Right ventricle myocardium inferior (tissue), 1 donor: ENCODE results near the gene DKK3. TPM values are rescaled to one million over a fixed set of nuclear protein-coding genes. Genes with fewer than 3 reads are reported as not detected.

Experiments used
- ATAC-seq: fragments of 200-7000 bp; cut with Tn5 transposase; one replicate; pipeline ENCODE4 v1.9.1; 2020; ENCODE audit warnings: mild to moderate bottlenecking, moderate library complexity
- DNase-seq: peaks from one replicate; pipeline ENCODE4 v3.0.0; 2021; ENCODE audit errors: missing footprints
- intact Hi-C: fragments of 100-400 bp; cut with DNase I; formaldehyde crosslinking; loops from one replicate; pipeline ENCODE4 v1.11.0; 2022
- total RNA-seq: library from RNA; stranded (reverse); fragmentation: NEBNext Ultra II Directional; extraction: Animal tissue kit (Norgen Biotek cat#: 25700); gene quantifications from one replicate; pipeline ENCODE4 v1.2.1, GENCODE V29; 2021
- donor health status: DM: no; HTN: yes; CAD: no; lungs with severe emphysema.

DKK3 gene
- total RNA-seq, 1 donor from 2014 or later, result 515 TPM

DNA sequence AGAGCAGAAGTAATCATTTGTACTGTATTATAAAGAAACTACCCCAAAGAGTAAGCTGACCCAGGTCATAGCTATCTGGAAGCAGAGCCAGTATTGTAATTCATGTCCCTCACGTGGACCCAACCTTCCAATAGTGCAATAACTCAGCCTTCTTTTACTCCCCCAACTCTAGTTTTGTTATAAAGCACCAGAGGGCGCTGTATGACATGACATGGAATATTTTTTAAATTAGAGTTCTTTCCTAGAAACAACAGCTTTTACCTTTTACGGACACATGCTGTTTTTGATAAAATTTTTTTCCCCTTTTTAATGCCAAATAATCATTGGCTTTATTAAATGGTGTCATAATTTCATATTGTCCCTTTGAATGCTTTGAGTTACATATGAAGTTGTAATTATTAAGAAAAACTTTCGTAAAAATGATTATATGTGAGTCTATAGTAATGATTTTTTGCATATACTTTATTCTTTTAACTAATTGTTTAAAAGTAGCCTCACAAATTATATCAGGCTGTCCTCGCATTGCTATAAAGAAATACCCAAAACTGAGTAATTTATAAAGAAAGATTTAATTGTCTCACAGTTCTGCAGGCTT lies 76.9 kb downstream of the DKK3 start:
- intact Hi-C loops, result loop anchor here (1.0 kb wide), 1 partner anchor 113 kb away; no protein-coding TSS in a partner anchor

DNA sequence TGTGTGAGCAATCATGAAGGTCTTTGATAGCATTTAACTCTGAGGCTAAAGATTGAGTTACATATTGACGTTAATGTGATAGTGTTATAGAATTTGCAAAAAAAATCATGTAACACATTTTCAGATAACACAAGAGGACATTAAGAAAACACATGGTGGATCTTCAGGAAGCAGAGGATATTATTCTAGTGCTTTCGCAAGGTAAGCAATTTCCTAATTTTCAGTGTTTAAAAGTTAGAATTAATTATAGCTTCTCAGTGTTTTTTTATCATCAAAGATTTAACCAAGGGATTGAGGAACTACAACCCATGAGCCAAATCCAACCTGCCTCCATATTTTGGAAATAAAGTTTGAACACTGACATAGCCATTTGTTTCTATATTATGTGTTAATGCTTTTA lies 78.5 kb downstream of the DKK3 start:
- no peak for DNase-seq
- no peak for ATAC-seq
- intact Hi-C loops, result loop anchor here (5.0 kb wide), 1 partner anchor 352 kb away; no protein-coding TSS in a partner anchor

More for the DNA sequence above, 76.9 kb downstream of the DKK3 start:
- DNase-seq (no peak), ATAC-seq (peak; percentile 60)

DNA sequence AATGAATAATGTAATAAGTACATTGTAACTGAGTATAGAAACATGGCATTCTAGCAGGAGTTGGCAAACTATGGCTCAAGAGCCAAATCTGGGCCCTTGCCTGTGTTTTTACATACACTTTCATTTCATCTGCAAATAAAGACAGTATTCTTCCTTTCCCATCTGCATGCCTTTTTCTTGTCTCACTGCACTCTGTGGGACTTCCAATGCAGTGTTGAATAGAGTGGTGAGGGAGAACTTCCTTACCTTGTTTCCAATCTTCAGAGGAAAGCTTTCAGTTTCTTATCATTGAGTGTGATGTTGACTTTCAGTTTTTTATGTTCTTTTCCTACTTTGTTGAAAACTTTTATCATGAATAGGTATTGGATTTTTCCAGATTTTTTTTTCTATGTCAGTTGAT lies 84.6 kb downstream of the DKK3 start:
- ATAC-seq (no peak), DNase-seq (no peak)
- intact Hi-C loops, result no loop called here

DNA sequence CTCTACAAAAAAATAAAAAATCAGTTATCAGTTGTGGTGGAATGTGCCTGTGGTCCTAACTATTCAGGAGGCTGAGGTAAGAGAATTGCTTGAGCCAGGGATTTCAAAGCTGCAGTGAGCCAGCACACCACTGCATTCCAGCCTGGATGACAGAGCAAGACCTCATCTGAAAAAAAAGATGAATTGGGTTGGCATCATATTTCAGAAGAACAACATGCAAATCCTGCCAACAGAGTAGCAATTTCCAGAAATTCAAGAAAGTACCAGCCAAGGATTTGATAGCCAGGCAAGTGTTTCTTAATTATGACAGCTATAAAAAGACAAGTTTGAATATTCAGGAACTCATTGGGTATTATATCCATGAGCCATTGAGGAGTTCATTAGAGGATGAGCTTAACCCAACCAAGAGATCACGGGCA lies 91.4 kb downstream of the DKK3 start:
- intact Hi-C loops, result no loop called here
- ATAC-seq (no peak), DNase-seq (no peak)

DNA sequence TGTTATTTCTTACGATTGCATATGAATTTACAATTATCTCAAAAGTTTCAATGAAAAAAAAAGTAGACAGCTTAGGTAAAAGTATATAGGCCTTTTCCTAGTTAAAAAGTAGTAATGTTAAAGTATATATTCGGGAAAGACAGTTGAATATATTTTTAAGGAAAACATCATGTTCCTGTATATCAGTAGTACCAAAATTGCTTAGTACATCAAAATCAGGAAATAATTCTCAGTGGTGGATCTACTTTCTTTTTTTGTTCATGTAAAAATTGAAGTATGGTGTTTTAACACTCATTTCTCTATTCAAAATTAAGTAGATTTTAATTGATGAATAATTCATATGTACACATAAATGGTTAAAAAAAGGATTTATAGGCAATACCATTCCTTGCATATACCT lies 92.8 kb downstream of the DKK3 start:
- no peak for DNase-seq

DNA sequence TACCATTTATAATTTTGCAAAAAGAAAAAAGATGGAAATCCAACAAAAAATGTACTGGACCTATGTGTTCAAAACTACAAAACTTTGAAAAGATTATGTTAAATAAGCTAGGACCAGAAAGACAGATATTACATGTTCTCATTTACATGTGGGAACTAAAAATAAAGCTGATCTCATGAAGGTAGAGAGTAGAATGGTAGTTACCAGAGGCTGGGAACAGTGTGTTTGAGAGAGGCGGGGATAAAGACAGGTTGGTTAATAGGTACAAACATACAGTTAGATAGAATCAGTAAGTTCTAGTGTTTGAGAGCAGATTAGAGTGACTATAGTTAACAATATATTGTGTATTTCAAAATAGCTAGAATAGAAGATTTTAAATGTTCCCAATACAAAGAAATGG lies 95.0 kb downstream of the DKK3 start:
- DNase-seq (no peak), ATAC-seq (no peak)
- intact Hi-C loops, result no loop called here

More for the DNA sequence above, 92.8 kb downstream of the DKK3 start:
- intact Hi-C loops, result no loop called here
- ATAC-seq, result no peak

Other genes with a start within 250 kb of the DKK3 start
- gene USP47, start 166.7 kb downstream of the DKK3 start, total RNA-seq, result 48.9 TPM
- 42.0 TPM for gene MICAL2, start 102.0 kb upstream of the DKK3 start, total RNA-seq